Erythroblast (primary cell): ENCODE results near the gene ATP6V0A4.
"Not testable (repeated sequence)": the region's sequence is repeated elsewhere in the genome, so short reads cannot be mapped to it uniquely, and the experiment has no call there.

Experiments
- DNase-seq, 2 experiments: peaks; one replicate each; lab custom pipeline; 2025; lab: John Stamatoyannopoulos, UW
- GATA1 ChIP-seq: IDR thresholded peaks from 2 replicates; pipeline ENCODE4 v1.6.1; 2011; ENCODE audit warnings: low read depth, mild to moderate bottlenecking, control low read depth, low read length, moderate library complexity
- POLR2A ChIP-seq: IDR thresholded peaks from 2 replicates; pipeline ENCODE4 v1.6.1; 2011; ENCODE audit warnings: mild to moderate bottlenecking, low read length

Gene ATP6V0A4

DNA sequence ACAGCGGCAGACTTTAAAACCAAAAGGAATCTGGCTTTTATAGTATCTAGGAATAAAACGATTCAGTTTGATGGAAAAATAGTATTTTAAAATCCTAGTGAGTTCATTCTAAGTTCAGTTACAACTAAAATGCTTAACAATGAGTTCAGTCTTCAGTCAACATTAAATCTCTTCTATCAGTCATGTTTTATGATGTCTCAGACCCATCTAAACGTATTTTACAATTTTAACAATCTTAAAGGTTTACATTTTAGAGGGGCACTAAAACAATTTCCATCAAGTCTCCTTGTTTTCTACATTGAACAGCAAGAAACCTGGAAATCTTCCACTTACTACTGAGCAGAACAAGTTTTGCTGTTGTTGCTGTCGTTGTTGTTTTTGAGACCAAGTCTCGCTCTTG is 106.8 kb downstream of the ATP6V0A4 start:
- TF ChIP-seq POLR2A: no peak
- DNase-seq: no peak

DNA sequence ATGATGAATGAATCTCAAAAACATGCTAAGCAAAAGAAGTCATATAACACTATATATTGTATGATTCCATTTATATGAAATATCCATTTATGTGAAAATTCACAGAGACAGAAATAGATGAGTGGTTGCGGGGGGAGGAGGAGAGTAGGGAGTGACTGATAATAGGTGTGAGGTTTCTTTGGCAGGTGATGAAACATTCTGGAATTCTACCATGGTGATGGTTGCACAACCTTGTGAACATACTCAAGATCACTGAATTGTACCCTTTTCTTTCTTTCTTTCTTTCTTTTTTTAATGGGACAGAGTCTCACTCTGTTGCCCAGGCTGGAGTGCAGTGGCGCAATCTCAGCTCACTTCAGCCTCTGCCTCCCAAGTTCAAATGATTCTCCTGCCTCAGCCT is 107.5 kb downstream of the ATP6V0A4 start:
- no peak for DNase-seq
- TF ChIP-seq POLR2A: no peak
- TF ChIP-seq GATA1: no peak

DNA sequence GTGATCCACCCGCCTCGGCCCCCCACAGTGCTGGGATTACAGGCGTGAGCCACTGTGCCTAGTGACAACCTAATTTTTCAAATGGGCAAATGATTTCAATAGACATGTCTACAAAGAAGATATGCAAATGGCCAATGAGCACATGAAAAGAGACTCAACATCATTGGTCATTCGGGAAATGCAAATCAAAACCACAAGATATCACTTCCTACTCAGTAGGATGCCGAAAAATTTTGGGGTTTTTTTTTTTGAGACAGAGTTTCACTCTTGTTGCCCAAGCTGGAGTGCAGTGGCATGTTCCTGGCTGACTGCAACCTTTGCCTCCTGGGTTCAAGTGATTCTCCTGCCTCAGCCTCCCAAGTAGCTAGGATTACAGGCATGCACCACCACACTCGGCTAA is 110.0 kb downstream of the ATP6V0A4 start:
- not testable (repeated sequence) for DNase-seq

DNA sequence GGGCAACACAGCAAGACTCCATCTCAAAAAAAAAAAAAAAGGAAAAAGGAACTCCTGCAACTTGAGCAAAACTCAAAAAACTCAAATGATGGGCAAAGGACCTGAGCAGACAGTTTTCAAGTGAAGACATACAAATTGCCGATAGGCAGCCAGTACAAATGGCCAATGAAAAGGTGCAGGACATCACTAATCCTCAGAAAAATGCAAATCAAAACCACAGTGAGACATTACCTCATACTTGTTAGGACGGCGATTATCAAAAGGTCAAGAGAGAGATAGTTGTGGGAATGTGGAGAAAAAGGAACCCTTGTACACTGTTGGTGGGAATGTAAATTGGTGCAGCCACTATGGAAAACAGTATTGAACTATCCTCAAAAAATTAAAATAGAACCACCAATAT is 113.7 kb downstream of the ATP6V0A4 start:
- no peak for DNase-seq
- no peak for TF ChIP-seq POLR2A
- TF ChIP-seq GATA1: no peak

DNA sequence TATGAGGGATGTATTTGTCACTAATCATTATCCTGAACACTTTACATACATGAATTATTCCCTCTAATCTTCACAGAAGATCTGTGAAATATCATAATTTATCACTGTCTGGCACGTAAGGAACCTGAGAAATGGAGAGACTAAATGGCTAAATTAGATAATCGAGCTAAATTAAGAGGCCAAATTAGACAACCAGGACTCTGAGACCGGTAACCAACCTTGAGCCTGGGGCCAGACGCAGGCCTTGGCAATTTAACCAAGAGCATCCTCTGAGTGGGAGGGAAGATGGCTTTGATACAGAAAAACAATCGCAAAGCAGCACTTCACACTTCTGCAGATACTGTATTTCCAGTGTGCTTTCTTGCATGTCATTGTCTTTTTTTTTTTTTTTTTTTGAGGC is 118.2 kb downstream of the ATP6V0A4 start:
- TF ChIP-seq POLR2A (no peak), GATA1 (no peak)
- DNase-seq: no peak

DNA sequence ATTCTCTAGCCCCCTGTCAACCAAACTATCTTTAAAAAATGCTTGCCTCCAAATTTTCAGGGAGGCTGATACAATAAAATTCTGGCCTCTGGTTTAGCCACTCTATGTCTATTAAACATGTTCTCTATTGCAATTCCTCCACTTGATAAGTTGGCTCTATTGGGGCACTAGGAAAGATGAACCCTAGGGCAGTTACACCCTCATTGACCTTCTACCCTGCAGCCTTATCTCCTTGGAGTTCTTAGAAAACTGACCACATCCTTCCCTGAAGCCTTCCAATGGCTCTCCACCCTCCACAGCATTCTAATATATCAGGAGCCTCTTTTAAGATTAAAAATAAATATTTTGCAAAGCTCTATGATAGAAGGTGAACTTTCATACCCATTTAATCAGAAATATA is 127.4 kb downstream of the ATP6V0A4 start:
- DNase-seq: no peak
- TF ChIP-seq POLR2A (no peak), GATA1 (no peak)

DNA sequence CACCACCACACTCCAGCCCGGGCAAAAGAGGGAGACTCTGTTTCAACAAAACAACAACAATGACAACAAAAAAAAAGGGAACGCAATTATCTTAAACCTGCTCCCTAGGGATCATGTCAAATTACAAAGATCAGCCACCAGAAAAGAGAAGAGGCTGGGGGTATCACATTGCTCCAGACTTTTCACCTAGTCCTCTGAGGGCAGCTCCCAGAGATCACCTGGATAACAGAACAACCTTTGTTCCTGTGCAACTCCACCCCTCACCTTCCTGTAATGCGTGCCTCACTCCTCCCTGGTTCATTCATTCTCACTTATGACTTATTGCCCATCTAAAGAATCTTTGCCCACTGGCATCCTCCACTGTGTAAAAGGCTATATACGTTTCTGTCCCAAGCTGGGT is 128.6 kb downstream of the ATP6V0A4 start:
- DNase-seq: no peak
- TF ChIP-seq GATA1: no peak
- no peak for TF ChIP-seq POLR2A

DNA sequence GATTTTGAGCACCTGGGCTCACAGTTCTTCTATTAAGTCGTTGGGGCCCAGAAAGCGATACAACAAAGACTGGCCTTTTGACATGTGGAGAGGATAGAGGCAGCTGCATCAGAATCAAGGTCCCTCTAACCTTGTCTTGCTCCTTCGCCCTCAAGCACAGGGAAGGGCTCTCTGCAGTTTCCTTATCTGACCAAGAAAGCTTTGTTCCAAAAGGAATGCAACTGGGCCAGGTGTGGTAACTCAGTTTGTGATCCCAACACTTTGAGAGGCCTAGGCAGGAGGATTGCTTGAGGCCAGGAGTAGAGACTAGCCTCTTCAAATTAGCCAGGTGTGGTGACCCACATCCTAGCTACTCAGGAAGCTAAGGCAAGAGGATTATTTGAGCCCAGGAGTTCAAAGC is 129.1 kb downstream of the ATP6V0A4 start:
- no peak for DNase-seq
- no peak for TF ChIP-seq GATA1
- no peak for TF ChIP-seq POLR2A

DNA sequence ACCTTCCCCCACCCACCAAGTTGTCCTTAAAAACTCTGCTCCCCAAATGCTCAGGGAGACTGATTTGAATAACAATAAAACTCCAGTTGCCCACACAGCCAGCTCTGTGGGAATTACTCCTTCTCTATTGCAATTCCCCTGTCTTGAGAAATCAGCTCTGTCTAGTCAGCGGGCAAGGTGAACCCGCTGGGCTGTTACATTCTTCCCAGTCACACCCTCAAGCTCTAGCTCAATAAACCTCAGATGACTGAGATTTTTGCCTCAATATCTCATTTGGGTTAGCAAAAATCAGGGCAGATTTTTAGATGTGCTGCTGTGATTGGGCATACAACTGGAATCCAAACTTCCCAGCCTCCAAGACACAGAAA is 129.8 kb downstream of the ATP6V0A4 start:
- no peak for TF ChIP-seq POLR2A
- no peak for TF ChIP-seq GATA1
- DNase-seq: no peak

DNA sequence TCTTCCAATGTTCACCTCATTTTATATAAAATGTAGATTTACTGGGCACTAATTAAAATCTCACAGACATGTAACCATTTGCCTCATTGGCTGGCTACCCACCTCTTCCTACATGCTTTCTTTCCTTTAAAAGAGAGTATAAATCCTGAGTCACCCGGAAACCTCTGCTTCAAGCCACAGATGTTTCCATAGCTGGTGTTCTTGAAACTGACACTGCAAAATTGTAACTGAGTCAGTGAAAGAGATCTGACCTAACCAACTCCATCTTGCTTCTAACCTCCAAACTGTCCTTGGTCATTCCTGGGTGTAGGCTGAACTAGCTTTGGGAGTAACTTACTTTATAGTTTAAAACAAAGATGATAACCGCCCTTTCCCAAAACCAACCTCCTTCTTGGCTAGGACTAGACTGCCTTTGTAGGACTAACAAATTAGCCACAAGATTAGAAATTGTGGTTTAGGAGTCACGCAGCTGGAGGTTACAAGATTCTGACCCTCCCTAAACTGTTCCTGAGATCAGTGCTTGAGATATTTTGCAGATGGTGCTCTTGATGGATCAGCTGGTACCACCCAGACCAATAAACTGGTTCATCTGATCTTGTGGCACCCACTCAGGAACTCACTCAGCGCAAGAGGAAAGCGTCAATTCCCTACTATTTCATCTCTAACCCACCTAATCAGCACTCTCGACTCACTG is 130.3 kb downstream of the ATP6V0A4 start:
- no peak for DNase-seq
- TF ChIP-seq GATA1 (no peak), POLR2A (no peak)

DNA sequence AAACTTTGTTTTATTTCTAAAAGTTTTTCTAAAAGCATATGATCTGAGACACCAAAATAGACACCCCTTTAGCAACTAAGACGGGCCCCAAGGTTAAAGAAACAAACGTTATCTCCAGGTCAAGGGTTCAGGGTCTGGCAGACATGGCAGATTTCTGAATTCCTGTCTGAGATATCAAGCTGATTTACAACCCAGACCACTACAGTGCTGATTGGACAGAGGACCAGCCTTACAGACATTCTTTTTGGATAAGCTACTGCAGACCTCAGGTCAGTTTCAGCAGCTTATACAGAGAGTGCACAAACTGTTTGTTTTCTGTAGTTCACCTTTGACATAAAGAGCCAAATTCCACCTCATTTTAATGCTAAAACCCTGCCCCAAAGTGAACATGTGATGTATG is 131.6 kb downstream of the ATP6V0A4 start:
- no peak for DNase-seq
- TF ChIP-seq POLR2A (no peak), GATA1 (no peak)

DNA sequence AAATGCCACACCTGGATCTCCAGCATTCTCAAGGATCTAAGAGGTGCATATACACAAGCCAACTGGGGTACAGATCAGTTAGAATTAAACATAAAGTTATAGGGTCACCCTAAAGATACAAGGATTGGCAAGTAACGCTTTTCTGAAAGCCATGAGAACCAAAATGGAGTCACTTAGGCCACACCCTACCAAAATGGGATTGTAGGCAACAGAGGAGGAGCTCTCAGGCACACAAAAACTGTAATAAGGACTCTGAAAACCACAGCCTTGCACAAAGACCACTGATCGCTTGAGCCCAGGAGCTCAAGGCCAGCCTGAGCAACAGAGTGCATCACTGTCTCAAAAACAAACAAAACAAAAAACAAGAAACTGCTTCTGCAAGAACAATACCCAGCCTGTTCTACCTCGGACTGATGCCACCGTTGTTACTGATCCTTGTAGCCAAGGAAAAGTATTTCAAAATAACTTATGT is 132.3 kb downstream of the ATP6V0A4 start:
- no peak for DNase-seq
- no peak for TF ChIP-seq GATA1
- no peak for TF ChIP-seq POLR2A

DNA sequence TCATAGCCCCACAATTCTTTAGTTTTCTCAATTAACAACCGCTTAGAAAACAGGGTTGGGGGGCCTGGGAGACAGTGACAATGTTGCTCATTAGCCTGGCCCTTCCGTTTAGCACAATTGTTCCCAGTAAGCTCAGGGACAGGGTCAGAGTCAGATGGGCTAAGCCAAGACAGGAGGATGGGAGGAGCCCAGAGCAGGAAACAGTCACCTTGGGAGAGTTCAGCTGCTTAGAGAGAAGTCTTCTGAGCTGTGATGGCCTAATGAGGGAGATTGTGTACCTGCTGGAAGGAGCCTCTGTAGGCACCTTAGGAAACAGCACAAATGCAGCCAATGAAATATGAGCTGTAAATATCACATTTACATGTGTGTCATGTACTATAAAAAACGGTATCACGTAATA is 132.7 kb downstream of the ATP6V0A4 start:
- TF ChIP-seq POLR2A: no peak
- TF ChIP-seq GATA1: no peak
- DNase-seq: no peak

DNA sequence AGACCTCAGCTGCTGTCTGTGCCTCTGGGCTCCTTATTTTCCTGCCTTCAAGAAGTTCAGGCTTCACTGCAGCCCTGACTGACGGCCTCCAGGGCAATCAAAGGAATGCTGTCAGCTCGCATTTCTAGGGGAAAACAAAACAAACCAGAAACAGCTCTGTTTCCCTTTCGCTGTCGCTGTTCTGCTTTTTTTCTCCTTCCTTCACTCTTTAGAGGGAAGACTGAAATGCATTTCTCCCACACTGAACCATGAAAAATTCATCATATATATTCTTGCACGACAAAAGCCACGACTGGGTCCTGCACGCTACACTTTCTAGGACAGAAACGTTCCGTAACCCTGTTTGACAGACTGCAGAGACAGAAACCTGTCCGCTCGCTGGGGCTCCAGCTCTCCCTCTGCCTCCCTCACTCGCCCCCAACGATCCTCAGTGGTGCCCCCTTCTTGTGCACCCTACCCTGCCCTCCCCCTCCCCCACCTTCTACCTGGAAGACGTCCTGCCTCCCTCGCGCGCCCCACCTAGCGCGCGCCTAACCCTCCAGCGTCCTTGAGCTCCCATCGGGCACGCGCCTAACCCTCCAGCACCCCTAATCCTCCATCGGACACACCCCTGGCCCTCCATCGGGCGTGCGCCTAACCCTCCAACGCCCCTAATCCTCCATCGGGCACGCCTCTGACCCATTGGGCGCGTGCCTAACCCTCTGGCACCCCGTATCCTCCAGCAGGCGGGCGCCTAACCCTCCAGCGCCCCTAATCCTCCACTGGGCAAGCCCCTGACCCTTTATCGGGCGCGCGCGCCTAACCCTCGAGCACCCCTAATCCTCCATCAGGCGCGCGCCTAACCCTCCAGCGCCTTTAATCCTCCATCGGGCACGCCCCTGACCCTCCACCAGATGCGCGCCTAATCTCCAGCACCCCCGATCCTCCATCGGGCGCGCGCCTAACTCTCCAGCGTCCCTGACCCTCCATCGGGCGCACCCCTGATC is 134.0 kb downstream of the ATP6V0A4 start:
- DNase-seq: peak in 1 of 2 experiments; percentile 30
- no peak for TF ChIP-seq POLR2A
- no peak for TF ChIP-seq GATA1
